ENCODE data around the gene SMS. TPM values are rescaled to one million over a fixed set of nuclear protein-coding genes. Genes with fewer than 3 reads are reported as not detected.
"Not testable (repeated sequence)": the region's sequence is repeated elsewhere in the genome, so short reads cannot be mapped to it uniquely, and the experiment has no call there.

SMS gene
- total RNA-seq, 1 experiment from 2014 or later: 164 TPM

DNA sequence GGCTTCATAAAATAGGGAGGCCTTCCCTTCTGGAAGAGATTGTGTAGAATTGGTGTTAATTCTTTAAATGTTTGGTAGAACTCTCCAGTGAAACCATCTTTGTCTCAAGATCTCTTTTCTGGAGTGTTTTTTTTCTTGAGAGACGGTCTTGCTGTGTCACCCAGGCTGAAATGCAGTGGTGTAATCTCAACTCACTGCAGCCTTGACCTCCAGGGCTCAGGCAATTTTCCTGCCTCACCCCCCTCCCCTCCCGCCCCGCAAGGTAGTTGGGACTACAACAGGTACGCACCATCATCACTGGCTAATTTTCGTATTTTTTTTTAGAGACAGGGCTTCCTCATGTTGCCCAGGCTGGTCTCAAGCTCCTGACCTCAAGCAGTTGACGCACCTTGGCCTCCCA is 12.1 kb downstream of the SMS start:
- H3K9ac ChIP-seq (ENCODE audit: low read length): no peak overlapping the region
- TF ChIP-seq EZH2 (IDR thresholded peaks at IDR 0.05; ENCODE audit: low read length, unreplicated experiment) (no peak), EZH2phosphoT487 (IDR thresholded peaks at IDR 0.05; ENCODE audit: borderline replicate concordance, low read length) (no peak)
- TF ChIP-seq, protein P1, sequence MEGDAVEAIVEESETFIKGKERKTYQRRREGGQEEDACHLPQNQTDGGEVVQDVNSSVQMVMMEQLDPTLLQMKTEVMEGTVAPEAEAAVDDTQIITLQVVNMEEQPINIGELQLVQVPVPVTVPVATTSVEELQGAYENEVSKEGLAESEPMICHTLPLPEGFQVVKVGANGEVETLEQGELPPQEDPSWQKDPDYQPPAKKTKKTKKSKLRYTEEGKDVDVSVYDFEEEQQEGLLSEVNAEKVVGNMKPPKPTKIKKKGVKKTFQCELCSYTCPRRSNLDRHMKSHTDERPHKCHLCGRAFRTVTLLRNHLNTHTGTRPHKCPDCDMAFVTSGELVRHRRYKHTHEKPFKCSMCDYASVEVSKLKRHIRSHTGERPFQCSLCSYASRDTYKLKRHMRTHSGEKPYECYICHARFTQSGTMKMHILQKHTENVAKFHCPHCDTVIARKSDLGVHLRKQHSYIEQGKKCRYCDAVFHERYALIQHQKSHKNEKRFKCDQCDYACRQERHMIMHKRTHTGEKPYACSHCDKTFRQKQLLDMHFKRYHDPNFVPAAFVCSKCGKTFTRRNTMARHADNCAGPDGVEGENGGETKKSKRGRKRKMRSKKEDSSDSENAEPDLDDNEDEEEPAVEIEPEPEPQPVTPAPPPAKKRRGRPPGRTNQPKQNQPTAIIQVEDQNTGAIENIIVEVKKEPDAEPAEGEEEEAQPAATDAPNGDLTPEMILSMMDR (conservative IDR thresholded peaks at IDR 0.05; ENCODE audit: low read depth, low read length): no peak
- POLR2A ChIA-PET (ENCODE audit: unreplicated experiment): no interaction called here
- no peak overlapping the region for H2AFZ ChIP-seq (ENCODE audit: low read length)
- peaks cover 5% of the 10 kb centered on the region for H3K4me1 ChIP-seq (ENCODE audit: insufficient read depth, low read length)
- no peaks in the 10 kb centered on the region for H3K27me3 ChIP-seq (ENCODE audit: low read length)
- peaks cover 97% of the 10 kb centered on the region for H3K79me2 ChIP-seq (ENCODE audit: low read length)
- no TSS peak for BruUV-seq (replicated peaks)
- no peak overlapping the region for H3K27ac ChIP-seq (ENCODE audit: low read length)
- H3K36me3 ChIP-seq (ENCODE audit: low read depth, low read length): peaks cover 13% of the 10 kb centered on the region; the same call in 1 of the 2 replicates
- no peaks in the 10 kb centered on the region for H3F3A ChIP-seq (ENCODE audit: low read length, unreplicated experiment)
- CTCF ChIA-PET: no interaction called here
- H3K9me2 ChIP-seq (replicated peaks; ENCODE audit: low read length): no peaks in the 10 kb centered on the region
- no peaks in the 10 kb centered on the region for H3K9me3 ChIP-seq (ENCODE audit: low read length)
- intact Hi-C loops (cut with micrococcal nuclease): no loop called here
- H3K4me3 ChIP-seq (ENCODE audit: low read length): no peak overlapping the region
- peaks cover 44% of the 10 kb centered on the region for H4K20me1 ChIP-seq (ENCODE audit: low read length)
- no peak overlapping the region for H3K4me2 ChIP-seq (ENCODE audit: low read length)
- DNase-seq (no peak), ATAC-seq (no peak)

DNA sequence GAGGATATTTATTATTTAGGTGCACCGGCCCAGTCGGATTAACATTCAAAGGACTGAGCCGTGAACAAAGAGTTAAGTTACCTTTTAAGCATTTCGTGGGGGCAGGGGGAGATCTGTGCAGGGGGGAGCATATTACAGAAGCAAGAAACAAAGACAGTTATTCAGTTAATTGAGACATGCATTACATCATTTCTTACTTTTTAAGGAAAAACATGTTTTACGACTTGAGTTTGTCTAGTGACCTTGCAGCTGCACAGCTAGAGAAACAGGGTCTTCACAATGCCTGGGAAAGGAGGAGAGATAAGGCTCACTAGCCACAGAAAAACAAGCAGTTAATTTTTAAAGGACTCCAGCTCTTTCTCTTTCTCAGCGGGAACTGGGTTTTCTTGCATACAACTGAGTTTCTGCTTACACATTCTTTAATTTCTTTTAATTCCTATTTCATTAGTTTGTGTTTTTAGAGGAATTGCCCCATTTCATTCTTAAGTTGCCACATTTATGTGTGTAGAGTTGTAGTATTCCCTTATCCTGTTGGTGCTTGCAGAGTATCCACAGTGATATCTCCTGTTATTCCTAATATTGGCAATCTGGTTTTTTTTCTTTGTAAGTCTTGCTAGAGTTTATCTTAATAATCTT is 12.8 kb downstream of the SMS start:
- H2AFZ ChIP-seq (ENCODE audit: low read length); BruUV-seq (replicated peaks); DNase-seq; H3F3A ChIP-seq (ENCODE audit: low read length, unreplicated experiment); CTCF ChIA-PET; H3K4me3 ChIP-seq (ENCODE audit: low read length); H3K27me3 ChIP-seq (ENCODE audit: low read length); POLR2A ChIA-PET (ENCODE audit: unreplicated experiment); H3K4me1 ChIP-seq (ENCODE audit: insufficient read depth, low read length); ATAC-seq; intact Hi-C loops (cut with micrococcal nuclease); H3K27ac ChIP-seq (ENCODE audit: low read length); H3K9me3 ChIP-seq (ENCODE audit: low read length); H3K4me2 ChIP-seq (ENCODE audit: low read length); H3K9ac ChIP-seq (ENCODE audit: low read length); H3K9me2 ChIP-seq (replicated peaks; ENCODE audit: low read length): not testable (repeated sequence)
- peaks cover 97% of the 10 kb centered on the region for H3K79me2 ChIP-seq (ENCODE audit: low read length)
- peaks cover 41% of the 10 kb centered on the region for H4K20me1 ChIP-seq (ENCODE audit: low read length)
- peaks cover 12% of the 10 kb centered on the region; the same call in 1 of the 2 replicates for H3K36me3 ChIP-seq (ENCODE audit: low read depth, low read length)

DNA sequence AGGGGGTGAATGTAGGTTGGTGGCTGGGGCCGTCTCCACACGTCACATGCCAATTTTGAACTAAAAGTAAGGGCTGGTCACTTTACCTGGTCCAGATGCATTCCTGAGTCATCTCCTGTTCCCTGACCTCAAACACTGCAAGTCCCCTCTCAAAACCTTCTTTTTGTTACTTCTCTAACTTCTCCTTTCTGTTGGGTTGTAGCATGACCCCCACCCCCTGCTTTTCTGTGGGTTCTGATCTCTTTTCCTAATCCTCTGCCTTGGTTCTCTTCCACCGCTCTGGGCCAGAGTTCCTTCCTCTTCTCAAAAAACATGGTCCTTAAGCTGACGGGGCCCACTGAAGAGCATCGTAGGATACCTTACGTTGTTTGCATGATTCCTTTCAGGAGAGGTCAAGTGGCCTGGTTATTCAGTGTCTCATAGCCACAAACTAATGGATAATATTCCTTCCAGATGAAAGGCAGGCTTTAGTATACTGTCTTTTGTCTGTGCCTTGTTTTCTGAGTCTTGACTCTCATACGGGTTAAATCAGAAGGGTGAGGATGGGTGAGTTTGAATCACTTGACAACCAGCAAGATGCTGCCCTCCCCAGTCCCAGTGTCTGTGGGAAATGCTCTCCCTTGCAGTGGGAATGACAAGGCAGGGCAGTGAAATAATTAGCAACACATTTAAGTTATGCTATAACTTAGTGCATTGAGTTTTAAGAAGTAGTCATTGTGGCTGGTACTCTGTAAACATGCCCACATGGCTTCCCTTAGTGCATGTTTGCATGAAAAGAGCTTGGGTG is 15.1 kb downstream of the SMS start:
- H3K79me2 ChIP-seq (ENCODE audit: low read length): peaks cover 97% of the 10 kb centered on the region
- no peaks in the 10 kb centered on the region for H3K27me3 ChIP-seq (ENCODE audit: low read length)
- intact Hi-C loops (cut with micrococcal nuclease): no loop called here
- POLR2A ChIA-PET (ENCODE audit: unreplicated experiment): no interaction called here
- no peaks in the 10 kb centered on the region for H3K36me3 ChIP-seq (ENCODE audit: low read depth, low read length)
- H3K4me3 ChIP-seq (ENCODE audit: low read length): no peak overlapping the region
- no peak overlapping the region for H2AFZ ChIP-seq (ENCODE audit: low read length)
- no peak overlapping the region for H3K9ac ChIP-seq (ENCODE audit: low read length)
- H3K4me2 ChIP-seq (ENCODE audit: low read length): no peak overlapping the region
- no peak overlapping the region for H3K27ac ChIP-seq (ENCODE audit: low read length)
- H3K9me3 ChIP-seq (ENCODE audit: low read length): no peaks in the 10 kb centered on the region
- peaks cover 52% of the 10 kb centered on the region for H4K20me1 ChIP-seq (ENCODE audit: low read length)
- TF ChIP-seq EZH2 (IDR thresholded peaks at IDR 0.05; ENCODE audit: low read length, unreplicated experiment) (no peak), EZH2phosphoT487 (IDR thresholded peaks at IDR 0.05; ENCODE audit: borderline replicate concordance, low read length) (no peak)
- TF ChIP-seq, protein P1 (conservative IDR thresholded peaks at IDR 0.05; ENCODE audit: low read depth, low read length): no peak
- CTCF ChIA-PET: no interaction called here
- BruUV-seq (replicated peaks): no TSS peak
- no peaks in the 10 kb centered on the region for H3K9me2 ChIP-seq (replicated peaks; ENCODE audit: low read length)
- ATAC-seq: no peak
- H3K4me1 ChIP-seq (ENCODE audit: insufficient read depth, low read length): no peaks in the 10 kb centered on the region
- no peaks in the 10 kb centered on the region for H3F3A ChIP-seq (ENCODE audit: low read length, unreplicated experiment)
- no peak for DNase-seq

All from PC-3 (cell line).